ENCODE results near the gene RPUSD3. TPM values are rescaled to one million over a fixed set of nuclear protein-coding genes. Genes with fewer than 3 reads are reported as not detected.

The RPUSD3 gene
- total RNA-seq, 2 experiments from 2014 or later: 49.8 to 49.9 TPM

Other genes starting within 250 kb of the RPUSD3 start
- 10 to 100 TPM; 50.2 to 51.5 TPM for gene MTMR14, start 194.5 kb downstream of the RPUSD3 start, total RNA-seq
- gene CPNE9, start 140.2 kb downstream of the RPUSD3 start, total RNA-seq: under 1 TPM in 1 of 2 experiments, not detected in 1; 0.25 TPM
- gene BRPF1, start 112.3 kb downstream of the RPUSD3 start, total RNA-seq: 10 to 100 TPM; 51.3 to 51.6 TPM
- 10 to 100 TPM; 42.3 to 47.9 TPM for gene OGG1, start 94.1 kb downstream of the RPUSD3 start, total RNA-seq
- gene CAMK1, start 74.1 kb downstream of the RPUSD3 start, total RNA-seq: 10 to 100 TPM; 18.8 to 19.0 TPM
- gene TADA3, start 51.5 kb downstream of the RPUSD3 start, total RNA-seq: 10 to 100 TPM; 77.6 to 82.3 TPM
- 100 to 1,000 TPM; 258 to 299 TPM for gene ARPC4, start 50.9 kb downstream of the RPUSD3 start, total RNA-seq
- gene TTLL3, start 33.7 kb downstream of the RPUSD3 start, total RNA-seq: 10 to 100 TPM; 51.1 to 55.3 TPM
- not detected for gene CIDEC, start 36.2 kb upstream of the RPUSD3 start, total RNA-seq
- 10 to 100 TPM; 29.6 to 30.6 TPM for gene JAGN1, start 46.6 kb upstream of the RPUSD3 start, total RNA-seq
- gene IL17RE, start 58.8 kb upstream of the RPUSD3 start, total RNA-seq: 1 to 10 TPM; 1.5 to 2.7 TPM
- under 1 TPM; 0.32 to 0.52 TPM for gene IL17RC, start 73.1 kb upstream of the RPUSD3 start, total RNA-seq
- 10 to 100 TPM; 13.9 to 16.0 TPM for gene CRELD1, start 89.8 kb upstream of the RPUSD3 start, total RNA-seq
- 1 to 10 TPM; 4.8 to 5.5 TPM for gene PRRT3, start 108.4 kb upstream of the RPUSD3 start, total RNA-seq
- 10 to 100 TPM; 53.8 to 55.0 TPM for gene EMC3, start 142.8 kb upstream of the RPUSD3 start, total RNA-seq
- gene FANCD2, start 182.4 kb upstream of the RPUSD3 start, total RNA-seq: 10 to 100 TPM; 61.2 to 68.1 TPM